Measurements from ENCODE around the gene PLEK2.
A peak's percentile ranks its signal among the peaks of the same experiment; 100 is the strongest.

PLEK2 gene

GRCh38 chr14:67395876-67396189 is 16.1 kb downstream of the PLEK2 start:
- DNase-seq, result no peak

DNA sequence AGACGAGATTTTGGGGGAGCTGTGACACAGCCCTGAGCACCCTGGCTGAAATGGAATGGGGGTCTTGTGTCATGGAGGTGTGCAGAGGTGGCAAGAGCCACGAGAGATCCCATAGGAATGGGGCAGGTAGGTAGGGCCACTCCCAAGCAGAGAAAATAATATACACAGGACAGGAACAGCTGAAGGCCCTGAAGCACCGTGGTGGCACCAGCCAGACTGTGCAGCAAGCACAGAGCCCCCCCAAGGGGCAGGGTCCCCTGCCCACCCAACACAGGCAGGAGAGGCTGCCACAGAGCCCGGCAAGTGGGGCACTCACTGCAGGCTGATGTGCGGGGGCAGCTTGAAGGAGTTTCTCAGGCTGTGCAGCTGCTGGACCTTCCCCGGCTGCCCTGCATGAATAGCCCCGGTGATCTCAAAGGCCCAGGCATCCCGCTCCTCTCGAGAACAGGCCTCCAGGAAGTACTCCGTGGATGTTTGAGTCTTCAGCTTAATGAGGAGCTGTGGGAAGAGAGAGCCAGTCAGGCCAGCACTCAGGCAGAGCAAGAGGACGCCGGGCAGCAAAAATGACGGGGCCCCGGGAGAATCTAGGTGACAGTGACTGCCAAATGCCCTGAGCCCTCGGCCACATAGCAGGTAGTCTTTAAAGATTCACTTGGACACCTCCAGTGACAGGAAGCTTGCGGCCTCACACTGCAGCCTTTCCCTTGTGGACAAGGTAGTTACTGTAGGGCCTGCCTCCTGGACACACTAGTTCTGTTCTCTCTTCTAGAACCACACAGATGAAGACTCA is 16.7 kb downstream of the PLEK2 start:
- no peak for DNase-seq

- no peak for DNase-seq
Measured at GRCh38 chr14:67393689-67394088, 18.3 kb downstream of the PLEK2 start.

GRCh38 chr14:67392800-67393199 is 19.2 kb downstream of the PLEK2 start:
- DNase-seq, result no peak

DNA sequence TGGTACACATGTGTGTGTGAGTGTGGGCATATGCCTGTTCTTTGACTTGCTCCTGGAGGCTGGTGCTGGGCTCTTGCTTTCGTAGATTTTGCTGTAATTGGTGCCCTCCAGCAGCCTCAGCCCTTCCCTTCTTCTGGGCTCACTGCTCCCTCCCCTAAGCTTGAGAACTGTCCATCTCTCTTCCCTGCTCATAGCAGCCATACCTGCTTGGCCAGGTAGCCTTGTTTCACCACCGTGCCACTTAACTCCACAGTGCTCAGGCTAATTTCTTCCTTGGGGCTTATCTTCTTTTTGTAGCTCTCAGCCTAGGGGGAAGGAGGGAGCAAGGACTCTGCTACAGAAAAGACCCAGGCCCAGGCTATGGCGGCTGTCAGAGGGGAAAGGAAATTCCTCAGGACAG is 19.8 kb downstream of the PLEK2 start:
- no peak for DNase-seq

DNA sequence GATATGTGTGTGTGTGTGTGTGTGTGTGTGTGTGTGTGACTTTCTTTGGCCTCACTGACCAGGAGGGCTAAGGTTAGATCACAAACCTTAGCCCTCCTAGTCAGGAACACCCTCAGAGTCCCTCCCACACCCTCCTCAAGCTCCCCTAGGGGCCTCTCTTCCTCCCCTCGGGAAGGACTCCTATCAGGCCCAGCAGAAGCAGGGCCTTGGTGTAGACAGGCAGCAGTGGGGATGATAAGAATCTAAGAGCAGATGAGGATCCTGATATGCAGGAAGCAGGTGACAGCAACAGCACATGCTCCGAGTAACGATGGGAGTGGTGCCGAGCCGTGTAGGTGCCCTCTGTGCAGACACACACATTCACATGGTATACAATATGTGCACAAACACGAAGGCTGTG is 20.7 kb downstream of the PLEK2 start:
- no peak for DNase-seq

GRCh38 chr14:67389811-67390534 is 22.0 kb downstream of the PLEK2 start:
- DNase-seq, result no peak

DNA sequence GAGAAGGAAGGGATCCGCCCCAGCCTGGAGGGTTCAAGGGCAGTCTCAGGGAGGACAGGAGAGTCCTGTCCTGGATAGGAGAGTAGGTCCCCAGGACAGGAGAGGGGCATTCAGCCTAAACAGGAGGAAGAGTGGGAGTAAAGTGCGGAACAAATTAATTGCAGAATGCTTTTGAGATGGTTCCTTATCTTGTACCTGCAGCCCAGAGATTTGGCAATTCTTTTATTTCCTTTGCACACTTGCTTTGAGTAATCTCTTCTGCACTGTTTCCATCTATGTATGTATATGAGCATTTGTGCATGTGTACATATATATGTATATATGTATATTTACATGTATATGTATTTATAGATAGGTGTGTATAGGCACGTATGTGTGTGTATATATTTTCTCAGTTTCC is 22.7 kb downstream of the PLEK2 start:
- DNase-seq, result no peak

GRCh38 chr14:67387195-67387594 is 24.8 kb downstream of the PLEK2 start:
- DNase-seq, result no peak

GRCh38 chr14:67385618-67386017 is 26.3 kb downstream of the PLEK2 start:
- no peak for DNase-seq

- no peak for DNase-seq
Measured at GRCh38 chr14:67385120-67385519, 26.8 kb downstream of the PLEK2 start.

GRCh38 chr14:67377916-67378315 is 34.0 kb downstream of the PLEK2 start:
- DNase-seq, result no peak

DNA sequence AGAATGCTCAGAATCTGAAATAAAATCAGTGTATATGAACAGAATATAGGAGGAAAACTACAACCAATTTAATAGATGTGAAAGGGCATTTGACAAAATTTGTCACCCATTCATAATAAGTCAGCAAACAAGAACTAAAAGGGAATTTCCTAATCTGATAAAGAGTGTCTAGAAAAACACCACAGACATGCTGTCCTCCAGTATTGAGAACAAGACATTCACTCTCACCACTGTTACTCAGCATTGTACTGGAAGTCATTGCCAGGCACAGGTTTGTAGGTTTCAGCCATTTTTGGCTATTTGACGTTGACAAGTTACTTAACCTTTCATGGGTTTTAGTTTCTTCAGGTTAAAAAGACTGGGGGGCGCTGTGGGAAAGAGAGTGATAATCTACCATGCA is 38.6 kb downstream of the PLEK2 start:
- DNase-seq, result no peak

DNA sequence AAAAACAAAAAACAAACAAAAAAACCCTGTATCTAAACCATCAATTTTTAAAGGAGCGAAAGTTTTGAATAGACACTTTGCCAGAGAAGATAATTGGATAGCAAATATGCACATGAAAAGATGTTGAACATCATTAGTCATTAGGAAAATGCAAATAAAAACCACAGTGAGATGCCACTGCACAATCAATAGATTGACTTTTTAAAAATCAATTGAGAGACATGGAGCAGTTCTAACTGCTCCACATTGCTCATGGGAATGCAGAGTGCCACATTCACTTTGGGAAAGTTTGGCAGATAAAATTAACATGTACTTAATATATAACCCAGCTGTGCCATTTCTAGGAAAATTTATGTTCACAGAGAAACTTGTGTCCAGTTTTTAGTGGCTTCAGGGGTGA is 39.1 kb downstream of the PLEK2 start:
- no peak for DNase-seq

DNA sequence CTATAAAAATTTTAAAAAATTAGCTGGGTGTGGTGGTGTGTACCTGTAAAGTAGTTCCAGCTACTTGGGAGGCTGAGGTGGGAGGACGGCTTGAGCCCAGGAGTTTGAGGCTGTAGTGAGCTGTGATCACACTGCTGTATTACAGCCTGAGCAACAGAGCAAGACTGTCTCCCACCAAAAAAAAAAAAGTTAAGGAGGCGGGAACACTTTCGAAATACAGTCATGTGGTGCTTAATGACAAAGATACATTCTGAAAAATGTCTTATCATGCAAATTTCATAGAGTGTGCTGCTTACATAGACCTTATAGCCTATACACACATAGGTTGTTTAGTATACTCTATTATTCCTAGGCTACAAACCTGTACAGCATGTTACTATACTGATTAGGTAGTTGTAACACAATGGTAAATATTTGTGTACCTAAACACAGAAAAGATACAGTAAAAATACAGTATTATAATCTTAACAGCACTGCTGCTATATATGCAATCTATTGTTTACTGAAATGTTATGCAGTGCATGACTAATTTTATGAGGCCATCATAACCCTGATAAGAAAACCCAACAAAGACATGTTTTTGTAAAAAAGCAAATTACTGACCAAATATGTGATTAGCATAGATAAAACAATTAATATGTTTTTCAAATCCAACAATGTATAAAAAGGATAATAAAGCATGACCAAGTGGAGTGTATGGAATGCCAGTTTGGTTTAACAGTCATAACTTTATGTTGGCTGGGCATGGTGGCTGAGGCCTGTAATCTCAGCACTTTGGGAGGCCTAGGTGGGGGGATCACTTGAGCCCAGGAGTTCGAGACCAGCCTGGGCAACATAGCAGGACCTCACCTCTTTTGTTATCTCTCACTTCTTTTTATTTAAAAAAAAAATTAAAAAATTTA is 40.5 kb downstream of the PLEK2 start:
- no peak for DNase-seq

DNA sequence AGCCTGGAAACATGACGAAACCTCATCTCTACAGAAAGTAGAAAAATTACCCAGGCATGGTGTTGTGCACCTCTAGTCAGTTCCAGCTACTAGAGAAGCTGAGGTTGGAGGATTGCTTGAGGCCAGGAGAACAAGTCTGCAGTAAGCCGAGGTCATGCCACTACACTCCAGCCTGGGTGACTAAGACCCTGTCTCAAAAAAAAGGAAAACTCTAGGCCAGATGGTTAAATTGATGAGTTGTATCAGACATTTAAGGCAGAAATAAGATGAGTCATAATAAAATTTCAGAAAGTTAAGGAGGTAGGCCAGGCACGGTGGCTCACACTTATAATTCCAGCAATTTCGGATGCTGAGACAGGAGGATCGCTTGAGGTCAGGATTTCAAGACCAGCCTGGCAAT is 41.1 kb downstream of the PLEK2 start:
- no peak for DNase-seq

DNA sequence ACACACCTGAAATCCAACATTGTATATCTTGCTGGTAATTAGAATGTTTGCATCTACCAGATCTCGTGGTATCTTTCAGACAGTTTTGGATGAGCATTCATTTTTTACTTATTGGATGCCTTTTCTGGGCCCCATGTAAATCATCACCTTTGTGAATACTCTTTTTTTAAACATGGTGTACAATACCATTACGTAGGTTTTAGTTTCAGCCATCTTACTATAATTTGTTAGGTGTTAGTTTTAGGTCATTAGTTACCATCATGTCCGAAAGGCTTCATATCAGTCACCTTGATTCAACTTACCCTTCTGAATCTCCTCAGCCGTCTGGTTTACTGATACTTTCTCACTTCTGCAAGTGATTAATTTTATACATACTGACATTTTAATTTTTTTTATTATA is 46.5 kb downstream of the PLEK2 start:
- no peak for DNase-seq

DNA sequence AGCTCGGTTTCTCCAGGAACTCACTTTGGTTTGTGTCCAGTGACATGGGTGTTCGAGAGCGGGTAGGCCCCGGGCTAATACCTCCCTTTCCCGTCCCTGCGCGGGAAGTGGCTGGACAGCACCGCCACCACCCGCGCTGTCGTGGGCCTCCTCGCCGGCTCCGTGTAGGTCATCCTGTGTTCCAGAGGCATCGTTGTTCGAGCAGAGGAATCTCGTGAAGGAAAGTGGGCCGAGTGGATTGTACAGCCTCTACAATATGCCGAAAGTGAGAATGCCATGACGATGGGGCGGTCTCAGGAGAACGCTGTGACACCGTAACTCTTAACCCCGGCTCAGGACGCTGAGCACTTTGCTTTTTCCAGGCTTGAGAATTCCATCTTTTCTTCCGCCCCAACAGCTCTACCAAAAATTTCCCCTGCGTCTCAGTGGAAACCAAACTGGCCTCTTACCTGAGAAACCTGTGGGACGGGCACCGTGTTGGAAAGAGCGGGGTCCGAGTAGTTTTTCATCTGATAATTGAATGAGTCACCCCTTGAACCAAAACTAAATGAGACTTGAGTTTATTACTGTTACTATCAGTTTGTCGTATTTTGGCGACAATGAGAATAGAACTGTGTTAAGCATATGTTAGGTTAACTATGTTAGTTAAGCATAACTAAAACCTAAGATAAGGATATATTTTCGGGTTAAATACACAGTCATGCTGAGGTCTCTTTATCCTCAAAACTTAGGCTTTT is 51.3 kb downstream of the PLEK2 start:
- no peak for DNase-seq

GRCh38 chr14:67359775-67360469 is 52.0 kb downstream of the PLEK2 start, which contains the start of the genes ATP6V1D and EIF2S1:
Gene ATP6V1D, minus strand, starts transcription at chr14:67359804. Its CDS starts 106 bp downstream, at chr14:67359698.
Gene EIF2S1, plus strand, starts transcription at chr14:67360328. Its CDS starts 4,440 bp downstream, at chr14:67364768.
- DNase-seq, result peak; percentile 99

DNA sequence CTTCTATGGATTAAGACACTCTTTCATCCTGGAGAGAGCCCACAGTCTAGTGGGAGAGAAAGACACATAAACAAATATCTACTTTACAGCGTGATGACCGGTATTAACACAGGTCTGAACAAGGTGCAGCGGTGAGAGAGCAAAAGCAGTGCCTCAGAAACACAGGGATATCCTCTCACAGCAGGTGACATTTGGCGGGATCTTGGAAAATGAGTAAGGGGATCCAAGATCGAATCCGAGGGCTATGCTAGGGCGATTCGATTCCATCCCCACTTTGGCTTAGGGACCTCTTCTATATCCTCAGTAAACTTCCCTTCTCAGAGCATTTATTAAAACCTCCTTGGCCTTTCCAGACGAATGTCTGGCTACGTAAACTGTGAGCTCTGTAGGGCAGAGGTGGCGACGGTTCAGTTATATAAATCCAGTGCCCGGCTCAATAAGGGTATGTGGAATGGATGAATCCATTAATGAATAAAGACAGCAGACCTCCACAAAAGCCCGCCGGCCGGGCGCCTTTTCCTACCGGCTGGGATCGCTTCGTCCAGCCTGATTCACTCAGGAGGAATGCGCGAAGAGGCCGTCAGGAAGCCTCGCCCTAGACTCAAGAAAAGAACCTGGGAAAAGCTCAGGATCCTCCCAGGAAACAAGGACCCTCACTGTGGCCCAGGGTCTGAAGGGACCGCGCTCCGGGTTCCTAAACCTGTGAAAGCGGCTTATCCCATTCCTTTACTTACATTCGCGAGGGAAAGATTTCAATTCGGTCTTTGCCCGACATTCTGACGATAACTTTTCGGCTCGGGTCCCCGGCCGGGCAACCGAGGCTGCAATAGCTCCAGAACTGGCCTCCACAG is 52.8 kb downstream of the PLEK2 start:
- no peak for DNase-seq

GRCh38 chr14:67357969-67358354 is 54.0 kb downstream of the PLEK2 start:
- no peak for DNase-seq
